HG03066 (cell line): ENCODE results near the gene XPR1.
A peak's percentile ranks its signal among the peaks of the same experiment; 100 is the strongest.
"Not testable (repeated sequence)": the region's sequence is repeated elsewhere in the genome, so short reads cannot be mapped to it uniquely, and the experiment has no call there.

Source experiments
- ATAC-seq: cut with Tn5 transposase; IDR thresholded peaks from one replicate; pipeline ENCODE4 v1.9.1; 2021; ENCODE audit warnings: low read depth; ENCODE audit not compliant: unreplicated experiment

Gene XPR1

GRCh38 chr1:180816132-180816531 lies 184.3 kb downstream of the XPR1 start:
- ATAC-seq: no peak

GRCh38 chr1:180821970-180822369 lies 190.1 kb downstream of the XPR1 start:
- no peak for ATAC-seq

GRCh38 chr1:180831507-180831906 lies 199.7 kb downstream of the XPR1 start:
- not testable (repeated sequence) for ATAC-seq

- ATAC-seq: not testable (repeated sequence)
Measured at GRCh38 chr1:180833180-180833579, 201.4 kb downstream of the XPR1 start.

GRCh38 chr1:180836449-180836848 lies 204.6 kb downstream of the XPR1 start:
- no peak for ATAC-seq

- ATAC-seq: no peak
Measured at GRCh38 chr1:180837020-180837419, 205.2 kb downstream of the XPR1 start.

- no peak for ATAC-seq
Measured at GRCh38 chr1:180838535-180838934, 206.7 kb downstream of the XPR1 start.

GRCh38 chr1:180839547-180839946 lies 207.7 kb downstream of the XPR1 start:
- ATAC-seq: no peak

GRCh38 chr1:180841415-180841814 lies 209.6 kb downstream of the XPR1 start:
- no peak for ATAC-seq

- no peak for ATAC-seq
Measured at GRCh38 chr1:180842052-180842451, 210.2 kb downstream of the XPR1 start.

- no peak for ATAC-seq
Measured at GRCh38 chr1:180842491-180843275, 210.9 kb downstream of the XPR1 start.

GRCh38 chr1:180845352-180845751 lies 213.5 kb downstream of the XPR1 start:
- no peak for ATAC-seq

- ATAC-seq: no peak
Measured at GRCh38 chr1:180848191-180848590, 216.4 kb downstream of the XPR1 start.

GRCh38 chr1:180849031-180849775 lies 217.4 kb downstream of the XPR1 start:
- ATAC-seq: peak; percentile 82

GRCh38 chr1:180851995-180852887 lies 220.4 kb downstream of the XPR1 start:
- no peak for ATAC-seq

GRCh38 chr1:180854001-180854400 lies 222.2 kb downstream of the XPR1 start:
- ATAC-seq: no peak

GRCh38 chr1:180854456-180854855 lies 222.6 kb downstream of the XPR1 start:
- ATAC-seq: no peak

GRCh38 chr1:180857947-180858725 lies 226.3 kb downstream of the XPR1 start:
- not testable (repeated sequence) for ATAC-seq

- no peak for ATAC-seq
Measured at GRCh38 chr1:180859306-180859705, 227.5 kb downstream of the XPR1 start.

- no peak for ATAC-seq
Measured at GRCh38 chr1:180860535-180860934, 228.7 kb downstream of the XPR1 start.
